ENCODE results near the gene OR4D1.
"Not testable (repeated sequence)": the region's sequence is repeated elsewhere in the genome, so short reads cannot be mapped to it uniquely, and the experiment has no call there.

The OR4D1 gene

GRCh38 chr17:58147930-58148434, at the start of gene OR4D1:
Gene OR4D1 (plus strand): TSS chr17:58148384. CDS start chr17:58155154, 6,770 bp downstream.
- no peak for DNase-seq

GRCh38 chr17:58100506-58100905, 47.7 kb upstream of the OR4D1 start:
- DNase-seq = no peak

GRCh38 chr17:58101898-58102297, 46.3 kb upstream of the OR4D1 start:
- DNase-seq = not testable (repeated sequence)

- DNase-seq = no peak
Observed at GRCh38 chr17:58105093-58105492, 43.1 kb upstream of the OR4D1 start.

GRCh38 chr17:58107306-58107705, 40.9 kb upstream of the OR4D1 start:
- no peak for DNase-seq

- DNase-seq = no peak
Observed at GRCh38 chr17:58109197-58109596, 39.0 kb upstream of the OR4D1 start.

- DNase-seq = no peak
Observed at GRCh38 chr17:58110012-58110411, 38.2 kb upstream of the OR4D1 start.

- no peak for DNase-seq
Observed at GRCh38 chr17:58111676-58112075, 36.5 kb upstream of the OR4D1 start.

- DNase-seq = peak; percentile 76
Observed at GRCh38 chr17:58112970-58113631, 35.1 kb upstream of the OR4D1 start.

- DNase-seq = no peak
Observed at GRCh38 chr17:58113947-58114346, 34.2 kb upstream of the OR4D1 start.

GRCh38 chr17:58117382-58117781, 30.8 kb upstream of the OR4D1 start:
- no peak for DNase-seq

GRCh38 chr17:58119491-58119890, 28.7 kb upstream of the OR4D1 start:
- DNase-seq = no peak

- peak; percentile 39 for DNase-seq
Observed at GRCh38 chr17:58120195-58120822, 27.9 kb upstream of the OR4D1 start.

- DNase-seq = no peak
Observed at GRCh38 chr17:58121925-58122324, 26.3 kb upstream of the OR4D1 start.

- DNase-seq = no peak
Observed at GRCh38 chr17:58127846-58128245, 20.3 kb upstream of the OR4D1 start.

GRCh38 chr17:58132697-58133096, 15.5 kb upstream of the OR4D1 start:
- DNase-seq = not testable (repeated sequence)

- DNase-seq = no peak
Observed at GRCh38 chr17:58136669-58137279, 11.4 kb upstream of the OR4D1 start.

- no peak for DNase-seq
Observed at GRCh38 chr17:58141505-58141904, 6.7 kb upstream of the OR4D1 start.

GRCh38 chr17:58143335-58143734, 4.8 kb upstream of the OR4D1 start:
- DNase-seq = not testable (repeated sequence)

GRCh38 chr17:58144801-58145200, 3.4 kb upstream of the OR4D1 start:
- DNase-seq = no peak

- DNase-seq = no peak
Observed at GRCh38 chr17:58148609-58149008, 425 bp downstream of the OR4D1 start.

GRCh38 chr17:58150394-58150793, 2.2 kb downstream of the OR4D1 start:
- no peak for DNase-seq

- DNase-seq = no peak
Observed at GRCh38 chr17:58153046-58153445, 4.9 kb downstream of the OR4D1 start.

GRCh38 chr17:58153671-58154070, 5.5 kb downstream of the OR4D1 start:
- DNase-seq = no peak

Data from femur (tissue), 1 donor.